ENCODE results near the gene DNAI2.

DNAI2 gene

GRCh38 chr17:74329378-74329777, 55.3 kb downstream of the DNAI2 start:
- H4K20me1 ChIP-seq (ENCODE audit: insufficient read depth, low read length): no peaks in the 10 kb centered on the region; the same call in none of the 2 replicates
- H3K4me2 ChIP-seq (ENCODE audit: insufficient read depth, low read length): no peak overlapping the region
- ATAC-seq (ENCODE audit: insufficient read depth, low read depth) (no peak), DNase-seq (no peak)
- TF ChIP-seq, protein P1, sequence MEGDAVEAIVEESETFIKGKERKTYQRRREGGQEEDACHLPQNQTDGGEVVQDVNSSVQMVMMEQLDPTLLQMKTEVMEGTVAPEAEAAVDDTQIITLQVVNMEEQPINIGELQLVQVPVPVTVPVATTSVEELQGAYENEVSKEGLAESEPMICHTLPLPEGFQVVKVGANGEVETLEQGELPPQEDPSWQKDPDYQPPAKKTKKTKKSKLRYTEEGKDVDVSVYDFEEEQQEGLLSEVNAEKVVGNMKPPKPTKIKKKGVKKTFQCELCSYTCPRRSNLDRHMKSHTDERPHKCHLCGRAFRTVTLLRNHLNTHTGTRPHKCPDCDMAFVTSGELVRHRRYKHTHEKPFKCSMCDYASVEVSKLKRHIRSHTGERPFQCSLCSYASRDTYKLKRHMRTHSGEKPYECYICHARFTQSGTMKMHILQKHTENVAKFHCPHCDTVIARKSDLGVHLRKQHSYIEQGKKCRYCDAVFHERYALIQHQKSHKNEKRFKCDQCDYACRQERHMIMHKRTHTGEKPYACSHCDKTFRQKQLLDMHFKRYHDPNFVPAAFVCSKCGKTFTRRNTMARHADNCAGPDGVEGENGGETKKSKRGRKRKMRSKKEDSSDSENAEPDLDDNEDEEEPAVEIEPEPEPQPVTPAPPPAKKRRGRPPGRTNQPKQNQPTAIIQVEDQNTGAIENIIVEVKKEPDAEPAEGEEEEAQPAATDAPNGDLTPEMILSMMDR (IDR thresholded peaks at IDR 0.05; ENCODE audit: borderline replicate concordance, extremely low read depth, low read length, poor library complexity, severe bottlenecking): no peak
- no peak for TF ChIP-seq EZH2 (IDR thresholded peaks at IDR 0.05; ENCODE audit: borderline replicate concordance, low read depth, low read length, severe bottlenecking)
- no peaks in the 10 kb centered on the region for H3K36me3 ChIP-seq (ENCODE audit: insufficient read depth, low read length)
- no peaks in the 10 kb centered on the region for H3K4me1 ChIP-seq (ENCODE audit: insufficient read depth, low read length)
- H3K79me2 ChIP-seq (ENCODE audit: insufficient read depth, low read length): no peaks in the 10 kb centered on the region
- H3K9ac ChIP-seq (ENCODE audit: low read depth, low read length): no peak overlapping the region
- H3K9me3 ChIP-seq (ENCODE audit: insufficient read depth, low read length, severe bottlenecking): no peaks in the 10 kb centered on the region
- H3K27me3 ChIP-seq (ENCODE audit: insufficient read depth, low read length, poor library complexity): peaks cover 12% of the 10 kb centered on the region
- no peak overlapping the region for H3K4me3 ChIP-seq (ENCODE audit: low read depth in 1 of 2, low read length in 2 of 2)
- H2AFZ ChIP-seq (ENCODE audit: low read depth, low read length): no peak overlapping the region
- no peak overlapping the region for H3K27ac ChIP-seq (ENCODE audit: low read length)

GRCh38 chr17:74330446-74330845, 56.4 kb downstream of the DNAI2 start:
- H3K4me3 ChIP-seq (ENCODE audit: low read depth in 1 of 2, low read length in 2 of 2): no peak overlapping the region
- H3K4me1 ChIP-seq (ENCODE audit: insufficient read depth, low read length): no peaks in the 10 kb centered on the region
- TF ChIP-seq, protein P1 (IDR thresholded peaks at IDR 0.05; ENCODE audit: borderline replicate concordance, extremely low read depth, low read length, poor library complexity, severe bottlenecking): no peak
- no peak for TF ChIP-seq EZH2 (IDR thresholded peaks at IDR 0.05; ENCODE audit: borderline replicate concordance, low read depth, low read length, severe bottlenecking)
- no peaks in the 10 kb centered on the region; the same call in none of the 2 replicates for H4K20me1 ChIP-seq (ENCODE audit: insufficient read depth, low read length)
- H3K9me3 ChIP-seq (ENCODE audit: insufficient read depth, low read length, severe bottlenecking): no peaks in the 10 kb centered on the region
- H3K27ac ChIP-seq (ENCODE audit: low read length): no peak overlapping the region
- H3K79me2 ChIP-seq (ENCODE audit: insufficient read depth, low read length): no peaks in the 10 kb centered on the region
- peaks cover 15% of the 10 kb centered on the region for H3K27me3 ChIP-seq (ENCODE audit: insufficient read depth, low read length, poor library complexity)
- H2AFZ ChIP-seq (ENCODE audit: low read depth, low read length): no peak overlapping the region
- no peaks in the 10 kb centered on the region for H3K36me3 ChIP-seq (ENCODE audit: insufficient read depth, low read length)
- H3K9ac ChIP-seq (ENCODE audit: low read depth, low read length): no peak overlapping the region
- ATAC-seq (ENCODE audit: insufficient read depth, low read depth) (no peak), DNase-seq (no peak)
- H3K4me2 ChIP-seq (ENCODE audit: insufficient read depth, low read length): no peak overlapping the region

DNA sequence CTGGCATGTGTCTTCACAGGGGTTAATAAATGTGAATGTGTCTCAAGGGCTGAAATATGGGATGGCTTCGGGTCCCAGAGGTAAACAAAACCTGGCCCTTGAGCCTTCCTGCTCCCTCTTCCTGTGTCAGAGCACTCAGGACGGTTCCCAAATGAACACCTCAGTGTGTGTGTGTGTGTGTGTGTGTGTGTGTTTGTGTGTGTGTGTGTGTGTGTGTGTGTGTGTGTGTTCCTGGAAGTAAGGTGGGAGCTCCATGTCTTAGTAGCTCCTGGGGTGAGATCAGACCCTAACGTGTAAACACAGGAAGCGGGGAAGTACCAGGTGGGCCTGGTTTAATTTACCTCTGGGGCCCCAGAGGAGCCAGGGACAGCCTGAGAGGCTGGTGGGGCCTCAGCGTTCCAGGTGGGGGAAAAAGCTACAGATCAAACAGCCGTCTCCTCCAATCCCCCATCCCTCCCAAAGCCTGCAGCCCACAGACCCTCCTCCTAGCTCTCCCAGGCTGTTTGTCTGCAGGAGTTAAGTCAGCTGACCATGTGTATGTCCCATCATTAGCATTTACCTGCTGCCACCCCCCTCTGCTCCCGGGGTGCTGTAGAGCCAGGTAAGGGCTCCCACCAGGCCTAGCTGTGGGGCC, 58.1 kb downstream of the DNAI2 start:
- ATAC-seq (ENCODE audit: insufficient read depth, low read depth): no peak
- Histone ChIP-seq H3K79me2 (ENCODE audit: insufficient read depth, low read length) (no peaks in the 10 kb centered on the region), H3K36me3 (ENCODE audit: insufficient read depth, low read length) (no peaks in the 10 kb centered on the region), H3K27me3 (ENCODE audit: insufficient read depth, low read length, poor library complexity) (peaks cover 18% of the 10 kb centered on the region), H3K9ac (ENCODE audit: low read depth, low read length) (no peak overlapping the region), H3K27ac (ENCODE audit: low read length) (no peak overlapping the region), H3K9me3 (ENCODE audit: insufficient read depth, low read length, severe bottlenecking) (no peaks in the 10 kb centered on the region), H4K20me1 (ENCODE audit: insufficient read depth, low read length) (no peaks in the 10 kb centered on the region; the same call in none of the 2 replicates), H3K4me1 (ENCODE audit: insufficient read depth, low read length) (no peaks in the 10 kb centered on the region), H2AFZ (ENCODE audit: low read depth, low read length) (no peak overlapping the region), H3K4me3 (ENCODE audit: low read depth in 1 of 2, low read length in 2 of 2) (no peak overlapping the region), H3K4me2 (ENCODE audit: insufficient read depth, low read length) (no peak overlapping the region)
- TF ChIP-seq, protein P1 (IDR thresholded peaks at IDR 0.05; ENCODE audit: borderline replicate concordance, extremely low read depth, low read length, poor library complexity, severe bottlenecking): no peak
- TF ChIP-seq EZH2 (IDR thresholded peaks at IDR 0.05; ENCODE audit: borderline replicate concordance, low read depth, low read length, severe bottlenecking): no peak
- DNase-seq: no peak

Data from DND-41 (cell line).